Stimulated activated naive CD8-positive, alpha-beta T cell treated with anti-CD3 and anti-CD28 coated beads, Interleukin-15, amount 100 ng/mL, for 72 hours (primary cell): Measurements from ENCODE around the gene TSPEAR.

ENCODE experiments used
- ATAC-seq: fragments of 150-1000 bp; cut with Tn5 transposase; 2 replicates; pipeline ENCODE4 v1.10.0; 2021; ENCODE audit warnings: mild to moderate bottlenecking, moderate library complexity
- DNase-seq, 2 donors: peaks; one replicate each; pipeline ENCODE4 v3.0.0; 2021 to 2022
- H3K27ac Mint-ChIP-seq, 2 donors: one replicate each; pipeline ENCODE4 v1.8.0; 2022; ENCODE audit warnings: mild to moderate bottlenecking in 2 of 2, mixed read lengths in 2 of 2, moderate library complexity in 2 of 2
- H3K27me3 Mint-ChIP-seq: one replicate; pipeline ENCODE4 v1.8.0; 2022; ENCODE audit warnings: mixed read lengths
- H3K4me1 Mint-ChIP-seq: one replicate; pipeline ENCODE4 v1.8.0; 2022; ENCODE audit warnings: mild to moderate bottlenecking, mixed read lengths
- H3K4me3 Mint-ChIP-seq, 2 donors: one replicate each; pipeline ENCODE4 v1.8.0; 2022; ENCODE audit warnings: mild to moderate bottlenecking in 2 of 2, mixed read lengths in 2 of 2, moderate library complexity in 1 of 2
- H3K9me3 Mint-ChIP-seq, 2 donors: one replicate each; pipeline ENCODE4 v1.8.0; 2022; ENCODE audit warnings: mixed read lengths in 2 of 2

TSPEAR gene

DNA sequence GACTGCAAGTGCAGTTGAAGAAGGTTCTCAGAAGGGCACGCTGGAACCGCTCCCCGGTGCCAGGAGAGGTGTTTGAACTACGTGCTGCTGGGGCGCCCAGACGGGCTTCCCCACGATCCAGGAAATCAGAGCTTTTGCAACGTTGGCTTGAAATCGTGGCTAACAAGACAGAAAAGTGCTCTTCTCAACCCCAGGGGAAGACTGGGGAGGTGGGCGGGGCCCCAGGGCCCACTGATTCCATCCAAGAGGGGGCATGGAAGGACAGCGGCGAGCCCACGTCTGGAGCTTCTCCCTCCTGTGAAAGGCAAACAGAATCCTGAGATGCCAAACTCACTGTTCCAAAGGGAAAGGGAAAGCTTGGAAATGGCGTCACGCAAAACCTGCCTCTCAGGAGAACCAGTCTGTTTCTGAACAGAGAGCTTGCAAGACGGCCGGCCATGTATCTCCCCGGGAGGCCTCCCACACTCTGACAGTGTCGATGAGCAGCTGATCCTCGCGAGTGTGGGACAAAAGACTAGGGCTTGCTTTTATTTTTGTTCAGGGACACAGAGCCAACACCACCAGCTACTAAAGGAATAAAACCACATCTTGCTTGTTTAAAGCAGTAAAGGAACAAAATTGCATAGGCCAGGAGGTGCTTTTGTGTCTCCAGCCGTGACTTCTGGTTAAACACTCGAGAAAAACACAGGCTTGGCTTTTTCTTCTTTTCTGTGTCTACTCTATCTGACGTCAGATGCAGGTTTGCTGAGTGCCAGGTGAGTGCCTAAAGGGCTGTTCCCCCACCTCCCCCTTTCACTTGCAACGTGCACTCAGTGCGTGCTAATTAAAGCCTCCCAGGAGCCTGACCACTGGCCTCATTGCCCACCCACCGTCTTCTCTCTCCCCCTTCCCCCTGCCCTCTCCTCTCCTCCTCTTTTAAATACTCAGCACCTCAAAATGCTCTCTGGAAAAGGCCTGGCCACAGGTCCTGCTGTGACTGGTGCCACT is 214.5 kb downstream of the TSPEAR start:
- Mint-ChIP-seq H3K27ac (no peak overlapping the region), H3K4me3 (no peak overlapping the region), H3K9me3 (peaks cover 15 to 16% of the 10 kb centered on the region in 2 donors), H3K4me1 (no peaks in the 10 kb centered on the region), H3K27me3 (peaks cover 39% of the 10 kb centered on the region)
- DNase-seq (no peak), ATAC-seq (no peak)

DNA sequence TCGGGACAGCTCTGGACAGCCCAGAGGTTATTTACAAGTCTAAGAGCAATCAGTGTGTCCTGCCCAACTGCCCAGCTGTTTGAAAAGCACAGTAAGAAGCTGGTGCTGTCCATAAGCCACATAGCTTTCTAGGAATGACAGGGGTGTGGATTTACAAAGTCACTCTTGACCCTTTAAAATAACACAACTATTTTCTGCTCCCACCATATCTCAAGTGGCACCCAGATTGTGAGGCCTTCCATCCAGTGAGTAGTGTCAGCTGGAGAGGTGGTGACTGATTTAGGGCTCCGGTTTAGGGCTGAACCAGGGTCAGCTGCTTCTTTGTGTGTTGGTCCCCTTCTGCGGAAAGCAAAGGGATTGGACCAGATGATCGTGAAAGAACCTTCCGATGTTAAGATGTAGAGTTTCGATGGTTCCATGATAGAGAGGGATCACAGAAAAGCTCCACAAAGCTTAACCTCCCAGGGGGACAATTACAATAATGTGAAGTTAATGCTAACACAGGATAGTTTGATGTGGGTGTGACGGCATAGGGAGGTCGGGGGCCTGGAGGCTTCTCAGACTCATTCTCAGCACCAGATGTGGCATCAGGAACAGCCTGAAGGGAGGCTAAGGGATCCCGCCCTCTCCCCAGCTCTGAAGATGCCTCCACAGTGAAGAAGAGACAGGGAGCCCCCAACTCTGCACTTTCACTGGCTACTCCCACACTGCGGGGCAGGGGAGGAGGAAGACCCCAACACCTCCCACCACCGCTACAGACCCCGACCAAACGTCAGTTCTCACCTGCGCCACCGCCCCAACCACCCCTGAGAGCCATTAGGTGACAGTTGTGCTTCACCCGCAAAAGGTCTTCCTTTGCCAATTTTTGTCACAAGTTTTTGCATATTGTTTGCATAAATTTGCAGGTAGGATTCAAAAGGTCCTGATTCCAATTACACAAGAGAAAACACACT is 215.5 kb downstream of the TSPEAR start:
- DNase-seq (no peak), ATAC-seq (no peak)
- no peaks in the 10 kb centered on the region for H3K4me1 Mint-ChIP-seq
- H3K4me3 Mint-ChIP-seq: no peak overlapping the region
- peaks cover 41% of the 10 kb centered on the region for H3K27me3 Mint-ChIP-seq
- H3K9me3 Mint-ChIP-seq: peaks cover 16 to 19% of the 10 kb centered on the region in 2 donors
- H3K27ac Mint-ChIP-seq: peak overlapping the region in 1 of 2 donors; percentile 87

DNA sequence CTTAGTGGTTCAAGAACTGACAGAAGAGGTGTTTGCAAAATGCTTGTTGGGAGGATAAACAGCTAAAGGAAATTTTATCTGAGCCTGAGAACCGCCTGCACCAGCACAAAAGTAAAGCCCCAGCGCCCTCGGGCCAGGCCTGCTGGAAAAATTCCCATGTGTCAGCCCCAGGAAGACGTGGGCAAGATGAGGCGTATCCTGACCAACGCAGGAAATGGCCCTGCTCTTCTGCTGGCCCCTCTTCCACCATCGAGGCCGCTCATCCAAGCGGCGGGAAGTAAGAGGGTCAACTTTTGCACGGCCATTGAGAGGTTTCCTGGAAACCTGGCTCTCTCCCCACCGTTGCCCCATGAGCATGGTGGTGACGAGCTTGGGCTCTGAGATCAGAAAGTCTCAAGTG is 216.4 kb downstream of the TSPEAR start:
- Mint-ChIP-seq H3K27me3 (peaks cover 41% of the 10 kb centered on the region), H3K27ac (peak overlapping the region in 1 of 2 donors; percentile 72), H3K4me1 (no peaks in the 10 kb centered on the region), H3K9me3 (peaks cover 16 to 19% of the 10 kb centered on the region in 2 donors), H3K4me3 (no peak overlapping the region)
- ATAC-seq (no peak), DNase-seq (no peak)

DNA sequence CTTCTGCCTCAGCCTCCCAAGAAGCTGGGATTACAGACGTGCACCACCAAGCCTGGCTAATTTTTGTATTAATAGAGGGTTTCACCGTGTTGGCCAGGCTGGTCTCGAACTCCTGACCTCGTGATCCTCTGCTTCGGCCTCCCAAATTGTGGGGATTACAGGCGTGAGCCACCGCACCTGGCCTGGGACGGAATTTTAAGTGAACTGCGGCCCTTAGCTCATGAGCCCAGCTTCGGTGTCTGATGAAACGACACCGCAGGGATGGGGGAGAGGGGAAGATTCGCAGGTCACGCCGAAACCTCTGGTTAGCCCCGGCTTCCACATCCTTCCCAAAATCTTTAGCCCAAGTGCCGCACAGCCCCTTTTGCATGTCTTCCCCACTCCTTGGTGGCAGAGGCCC is 217.0 kb downstream of the TSPEAR start:
- no peaks in the 10 kb centered on the region for H3K4me1 Mint-ChIP-seq
- peaks cover 16 to 19% of the 10 kb centered on the region in 2 donors for H3K9me3 Mint-ChIP-seq
- no peak for DNase-seq
- ATAC-seq: no peak
- peaks cover 41% of the 10 kb centered on the region for H3K27me3 Mint-ChIP-seq
- no peak overlapping the region for H3K4me3 Mint-ChIP-seq
- no peak overlapping the region for H3K27ac Mint-ChIP-seq

DNA sequence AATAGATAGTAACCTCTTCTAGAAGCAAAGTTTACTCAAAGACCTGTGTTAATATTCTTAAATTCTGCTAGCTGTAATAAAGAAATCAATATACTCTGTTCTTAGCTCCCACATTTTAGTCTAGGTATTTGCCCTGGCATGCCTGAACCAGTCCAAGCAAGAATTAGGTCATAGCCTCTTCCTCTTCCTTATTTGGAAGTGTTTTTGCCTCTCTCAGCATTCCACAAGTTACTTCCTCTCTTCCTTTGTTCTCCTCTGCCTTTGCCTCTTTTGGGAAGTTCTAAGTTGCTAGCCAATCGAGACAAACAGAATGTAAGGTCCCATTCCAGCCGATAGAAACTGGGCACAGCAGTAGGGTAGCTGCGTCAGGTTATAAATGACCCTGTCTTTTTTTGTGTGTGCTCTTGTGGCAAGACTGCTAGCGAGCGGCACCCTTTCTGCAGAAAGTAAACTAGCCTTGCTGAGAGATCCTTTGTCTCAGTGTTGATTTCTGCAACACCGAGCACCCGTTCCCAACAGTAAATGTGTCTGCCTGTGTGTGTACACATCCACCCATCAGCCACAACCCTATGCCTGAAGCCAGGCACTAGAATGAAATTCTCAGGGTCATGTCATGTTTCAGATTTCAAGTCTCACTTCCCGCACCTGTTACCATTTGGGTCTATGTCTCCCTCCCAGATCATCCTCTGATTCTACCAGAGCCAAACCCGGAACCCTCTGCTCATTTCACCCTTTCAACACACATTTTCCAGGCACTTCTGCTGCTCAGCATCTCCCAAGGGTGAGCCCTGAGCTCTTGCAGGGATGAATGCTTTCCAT is 218.6 kb downstream of the TSPEAR start:
- peaks cover 16 to 19% of the 10 kb centered on the region in 2 donors for H3K9me3 Mint-ChIP-seq
- no peak overlapping the region for H3K27ac Mint-ChIP-seq
- no peak for ATAC-seq
- no peak for DNase-seq
- H3K4me3 Mint-ChIP-seq: no peak overlapping the region
- no peaks in the 10 kb centered on the region for H3K4me1 Mint-ChIP-seq
- H3K27me3 Mint-ChIP-seq: peaks cover 41% of the 10 kb centered on the region

DNA sequence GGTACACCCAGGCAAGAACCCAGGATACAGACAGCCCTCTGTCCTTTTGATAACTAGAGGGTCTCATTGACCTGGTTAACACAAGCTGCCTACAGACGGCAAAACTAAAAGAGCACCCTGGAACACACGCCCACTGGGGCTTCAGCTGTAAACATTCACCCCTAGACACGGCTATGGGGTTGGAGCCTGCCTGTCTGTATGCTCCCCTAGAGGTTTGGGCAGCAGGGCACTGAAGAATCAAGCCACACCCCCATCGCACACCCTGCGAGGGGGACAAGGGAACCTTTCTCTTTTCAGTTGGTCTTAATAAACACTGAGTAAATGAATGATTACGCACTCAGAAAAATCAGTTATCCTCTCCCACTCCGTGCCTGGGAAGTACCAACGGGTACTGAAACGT is 220.6 kb downstream of the TSPEAR start:
- H3K9me3 Mint-ChIP-seq: peaks cover 16 to 19% of the 10 kb centered on the region in 2 donors
- DNase-seq (no peak), ATAC-seq (no peak)
- peaks cover 24% of the 10 kb centered on the region for H3K27me3 Mint-ChIP-seq
- H3K4me3 Mint-ChIP-seq: no peak overlapping the region
- H3K27ac Mint-ChIP-seq: no peak overlapping the region
- peaks cover 6% of the 10 kb centered on the region for H3K4me1 Mint-ChIP-seq

DNA sequence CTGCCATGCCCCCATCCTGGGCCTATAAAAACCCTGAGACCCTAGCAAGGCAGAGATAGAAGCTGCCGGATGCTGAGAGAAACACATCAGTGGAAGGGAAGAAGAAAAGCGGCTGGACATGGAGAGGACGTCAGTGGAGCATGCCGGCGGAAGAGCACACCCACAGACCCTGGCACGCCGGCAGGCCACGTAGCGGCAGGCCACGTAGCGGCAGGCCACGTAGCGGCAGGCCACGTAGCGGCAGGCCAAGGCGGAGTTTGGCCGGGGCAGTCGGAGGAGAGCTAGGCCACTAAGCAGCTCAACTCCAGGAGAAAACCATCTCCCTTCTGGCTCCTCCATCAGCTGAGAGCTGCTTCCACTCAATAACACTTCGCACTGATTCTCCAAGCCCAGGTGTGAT is 221.0 kb downstream of the TSPEAR start:
- ATAC-seq (no peak), DNase-seq (no peak)
- Mint-ChIP-seq H3K27me3 (peaks cover 20% of the 10 kb centered on the region), H3K4me1 (peaks cover 8% of the 10 kb centered on the region), H3K9me3 (peaks cover 16 to 19% of the 10 kb centered on the region in 2 donors), H3K27ac (no peak overlapping the region), H3K4me3 (no peak overlapping the region)

DNA sequence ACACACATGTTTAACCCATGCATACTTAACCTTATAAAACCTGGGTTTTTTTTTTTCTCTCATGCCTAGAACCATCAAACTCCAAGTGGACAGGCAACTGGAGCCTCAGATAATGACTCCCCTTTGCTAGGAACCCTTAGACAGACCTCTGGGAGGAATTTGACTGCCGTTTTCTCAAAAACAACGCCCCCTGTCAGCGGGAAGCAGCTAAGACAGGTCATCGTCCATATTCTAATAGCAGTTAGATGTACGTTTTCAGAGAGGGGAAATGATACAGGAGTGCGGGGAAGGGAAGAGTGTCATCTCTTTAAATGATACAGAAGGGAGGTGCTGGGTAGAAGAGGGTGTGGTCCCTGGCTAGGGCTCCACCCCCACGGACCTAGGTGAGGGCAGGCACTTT is 221.4 kb downstream of the TSPEAR start:
- no peak overlapping the region for H3K4me3 Mint-ChIP-seq
- peaks cover 8% of the 10 kb centered on the region for H3K4me1 Mint-ChIP-seq
- ATAC-seq (no peak), DNase-seq (no peak)
- H3K9me3 Mint-ChIP-seq: peaks cover 16 to 19% of the 10 kb centered on the region in 2 donors
- H3K27me3 Mint-ChIP-seq: peaks cover 16% of the 10 kb centered on the region
- H3K27ac Mint-ChIP-seq: no peak overlapping the region

DNA sequence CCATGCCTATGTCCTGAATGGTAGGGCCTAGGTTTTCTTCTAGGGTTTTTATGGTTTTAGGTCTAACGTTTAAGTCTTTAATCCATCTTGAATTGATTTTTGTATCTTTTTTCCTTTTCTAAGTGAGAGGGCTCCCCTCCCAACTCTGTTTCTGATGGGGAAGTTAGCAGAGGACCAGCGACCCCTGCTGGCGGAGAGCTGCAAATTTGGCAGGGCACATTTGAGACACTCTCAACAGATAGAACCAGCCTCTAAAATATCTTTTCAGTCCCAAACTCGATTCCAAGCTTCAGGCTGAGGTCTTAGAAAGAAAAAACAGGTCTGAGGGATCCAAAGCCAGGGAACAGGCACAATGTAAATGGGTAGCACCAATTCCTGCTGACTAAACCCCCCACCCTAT is 223.5 kb downstream of the TSPEAR start:
- Mint-ChIP-seq H3K27ac (no peak overlapping the region), H3K4me1 (peaks cover 8% of the 10 kb centered on the region), H3K27me3 (peaks cover 15% of the 10 kb centered on the region), H3K4me3 (no peak overlapping the region), H3K9me3 (peaks cover 11 to 12% of the 10 kb centered on the region in 2 donors)
- peak; percentile 50 to 51 for DNase-seq
- no peak for ATAC-seq

DNA sequence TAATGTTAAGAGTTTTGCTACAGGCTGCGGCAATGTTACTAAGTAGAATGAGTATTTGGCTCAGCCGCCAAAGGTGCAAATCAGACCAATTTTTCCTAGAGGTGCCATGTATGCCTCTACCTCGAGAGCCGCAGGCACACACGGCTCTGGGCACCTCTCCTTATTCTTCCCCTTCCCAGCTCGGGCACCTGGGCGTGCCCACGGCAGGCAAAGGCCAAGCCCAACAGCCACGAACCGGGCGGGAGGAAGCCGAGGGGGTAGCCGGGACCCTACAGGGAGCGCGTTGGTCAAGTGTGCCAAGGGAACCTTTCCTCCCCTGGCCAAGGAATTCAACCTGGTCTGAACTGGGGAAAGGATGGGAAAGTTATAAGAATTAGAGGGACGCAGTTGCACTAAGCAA is 225.1 kb downstream of the TSPEAR start:
- H3K27me3 Mint-ChIP-seq: peaks cover 7% of the 10 kb centered on the region
- H3K4me1 Mint-ChIP-seq: peaks cover 8% of the 10 kb centered on the region
- DNase-seq: no peak
- peak overlapping the region in 1 of 2 donors; percentile 83 for H3K27ac Mint-ChIP-seq
- ATAC-seq: no peak
- no peaks in the 10 kb centered on the region for H3K9me3 Mint-ChIP-seq
- peak overlapping the region; percentile 30 to 42 for H3K4me3 Mint-ChIP-seq

DNA sequence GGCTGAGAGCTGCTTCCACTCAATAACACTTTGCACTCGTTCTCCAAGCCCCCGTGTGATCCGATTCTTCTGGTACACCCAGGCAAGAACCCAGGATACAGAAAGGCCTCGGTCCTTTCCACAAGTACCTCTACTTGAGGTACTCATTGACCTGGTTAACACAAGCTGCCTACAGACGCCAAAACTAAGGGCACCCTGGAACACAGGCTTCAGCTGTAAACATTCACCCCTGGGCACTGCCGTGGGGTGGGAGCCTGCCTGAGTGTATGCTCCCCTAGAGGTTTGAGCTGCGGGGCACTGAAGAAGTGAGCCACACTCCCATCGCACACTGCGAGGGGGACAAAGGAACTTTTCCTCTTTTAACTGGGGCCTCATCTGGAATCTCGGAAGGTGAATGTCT is 225.6 kb downstream of the TSPEAR start:
- peak; percentile 23 for ATAC-seq
- H3K27ac Mint-ChIP-seq: no peak overlapping the region
- H3K27me3 Mint-ChIP-seq: peaks cover 7% of the 10 kb centered on the region
- H3K9me3 Mint-ChIP-seq: no peaks in the 10 kb centered on the region
- H3K4me1 Mint-ChIP-seq: peaks cover 8% of the 10 kb centered on the region
- H3K4me3 Mint-ChIP-seq: peak overlapping the region; percentile 65 to 67
- no peak for DNase-seq

DNA sequence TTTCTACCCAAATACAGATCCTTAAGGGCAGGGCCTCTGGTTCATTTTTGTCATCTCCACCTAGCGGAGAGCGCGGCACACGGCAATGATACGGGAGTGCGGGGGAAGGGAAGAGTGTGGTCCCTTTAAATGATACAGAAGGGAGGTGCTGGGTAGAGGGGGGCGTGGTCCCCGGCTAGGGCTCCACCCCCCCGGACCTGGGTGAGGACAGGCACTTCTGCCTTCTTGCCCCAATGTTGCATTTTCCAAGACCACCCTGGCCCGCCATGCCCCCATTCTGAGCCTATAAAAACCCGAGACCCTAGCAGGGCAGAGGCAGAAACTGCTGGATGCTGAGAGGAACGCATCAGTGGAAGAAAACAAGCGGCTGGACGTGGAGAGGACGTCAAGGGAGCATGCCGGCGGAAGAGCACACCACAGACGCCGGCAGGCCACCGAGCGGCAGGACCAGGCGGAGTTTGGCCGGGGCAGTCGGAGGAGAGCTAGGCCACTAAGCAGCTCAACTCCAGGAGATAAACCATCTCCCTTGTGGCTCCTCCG is 226.0 kb downstream of the TSPEAR start:
- DNase-seq: peak; percentile 22 to 49
- H3K4me3 Mint-ChIP-seq: peak overlapping the region; percentile 65 to 67
- peaks cover 8% of the 10 kb centered on the region for H3K4me1 Mint-ChIP-seq
- peaks cover 7% of the 10 kb centered on the region for H3K27me3 Mint-ChIP-seq
- no peaks in the 10 kb centered on the region for H3K9me3 Mint-ChIP-seq
- ATAC-seq: peak; percentile 80
- H3K27ac Mint-ChIP-seq: no peak overlapping the region

DNA sequence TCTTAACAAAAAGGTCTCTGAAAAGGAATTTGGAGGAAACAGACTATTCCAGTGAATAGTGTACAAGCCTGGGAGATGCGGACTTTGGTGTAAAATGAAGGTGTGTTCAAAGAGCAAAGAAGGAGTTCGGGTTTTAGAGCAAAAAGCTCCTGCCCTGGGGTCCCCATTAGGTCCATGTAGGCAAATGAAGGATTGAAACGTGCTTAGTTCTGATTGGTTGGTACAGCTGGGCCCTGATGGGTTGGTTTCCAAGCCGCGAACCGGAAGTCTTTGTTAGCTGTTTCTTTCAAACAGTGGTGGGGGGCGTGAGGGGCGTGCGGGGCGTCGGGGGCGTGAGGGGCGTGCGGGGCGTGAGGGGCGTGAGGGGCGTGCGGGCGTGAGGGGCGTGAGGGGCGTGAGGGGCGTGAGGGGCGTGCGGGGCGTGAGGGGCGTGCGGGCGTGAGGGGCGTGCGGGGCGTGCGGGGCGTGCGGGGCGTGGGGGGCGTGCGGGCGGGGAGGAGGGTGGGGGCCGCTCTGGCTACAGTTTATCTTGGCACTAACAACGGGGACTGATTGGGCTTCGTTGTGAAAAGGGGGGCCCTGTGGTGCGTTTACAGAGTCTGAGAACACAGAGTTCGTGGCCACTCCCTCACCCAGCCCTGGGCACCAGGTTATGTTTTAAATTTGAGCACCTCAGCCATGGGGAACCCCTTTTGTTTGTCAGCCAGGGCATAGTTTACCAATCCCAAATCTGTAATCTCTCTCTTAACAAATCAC is 226.7 kb downstream of the TSPEAR start:
- no peak for DNase-seq
- H3K4me3 Mint-ChIP-seq: peak overlapping the region in 1 of 2 donors; percentile 65
- ATAC-seq: peak; percentile 47
- peaks cover 15% of the 10 kb centered on the region for H3K4me1 Mint-ChIP-seq
- peak overlapping the region in 1 of 2 donors; percentile 41 for H3K27ac Mint-ChIP-seq
- peaks cover 7% of the 10 kb centered on the region for H3K27me3 Mint-ChIP-seq
- no peaks in the 10 kb centered on the region for H3K9me3 Mint-ChIP-seq
